ENCODE measurements around the gene B3GALT2. TPM values are rescaled to one million over a fixed set of nuclear protein-coding genes. Genes with fewer than 3 reads are reported as not detected.

B3GALT2 gene
- total RNA-seq, 1 experiment from 2014 or later = not detected

DNA sequence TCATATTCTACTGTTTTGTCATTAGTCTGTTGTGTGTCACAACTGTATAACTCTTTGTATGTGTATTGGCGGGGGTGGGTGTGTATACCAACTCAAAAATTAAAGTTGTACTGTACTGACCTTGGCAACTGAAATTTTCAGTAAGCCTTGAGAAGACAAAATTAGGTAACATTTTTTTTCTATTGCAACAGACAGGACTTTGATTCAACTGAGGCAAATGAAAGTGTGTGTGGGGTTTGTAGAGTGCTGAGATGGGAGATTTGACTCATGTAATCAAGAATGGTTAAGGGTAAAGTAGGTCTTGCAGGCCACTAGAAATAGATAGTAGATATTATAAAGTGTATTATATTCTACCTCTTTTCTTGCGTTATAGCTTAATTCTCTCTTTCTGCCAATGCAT is 14.6 kb upstream of the B3GALT2 start (continued):
- TF ChIP-seq, protein P1, sequence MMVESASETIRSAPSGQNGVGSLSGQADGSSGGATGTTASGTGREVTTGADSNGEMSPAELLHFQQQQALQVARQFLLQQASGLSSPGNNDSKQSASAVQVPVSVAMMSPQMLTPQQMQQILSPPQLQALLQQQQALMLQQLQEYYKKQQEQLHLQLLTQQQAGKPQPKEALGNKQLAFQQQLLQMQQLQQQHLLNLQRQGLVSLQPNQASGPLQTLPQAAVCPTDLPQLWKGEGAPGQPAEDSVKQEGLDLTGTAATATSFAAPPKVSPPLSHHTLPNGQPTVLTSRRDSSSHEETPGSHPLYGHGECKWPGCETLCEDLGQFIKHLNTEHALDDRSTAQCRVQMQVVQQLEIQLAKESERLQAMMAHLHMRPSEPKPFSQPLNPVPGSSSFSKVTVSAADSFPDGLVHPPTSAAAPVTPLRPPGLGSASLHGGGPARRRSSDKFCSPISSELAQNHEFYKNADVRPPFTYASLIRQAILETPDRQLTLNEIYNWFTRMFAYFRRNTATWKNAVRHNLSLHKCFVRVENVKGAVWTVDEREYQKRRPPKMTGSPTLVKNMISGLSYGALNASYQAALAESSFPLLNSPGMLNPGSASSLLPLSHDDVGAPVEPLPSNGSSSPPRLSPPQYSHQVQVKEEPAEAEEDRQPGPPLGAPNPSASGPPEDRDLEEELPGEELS (CRISPR knock-in tag; IDR thresholded peaks at IDR 0.05) = no peak

DNA sequence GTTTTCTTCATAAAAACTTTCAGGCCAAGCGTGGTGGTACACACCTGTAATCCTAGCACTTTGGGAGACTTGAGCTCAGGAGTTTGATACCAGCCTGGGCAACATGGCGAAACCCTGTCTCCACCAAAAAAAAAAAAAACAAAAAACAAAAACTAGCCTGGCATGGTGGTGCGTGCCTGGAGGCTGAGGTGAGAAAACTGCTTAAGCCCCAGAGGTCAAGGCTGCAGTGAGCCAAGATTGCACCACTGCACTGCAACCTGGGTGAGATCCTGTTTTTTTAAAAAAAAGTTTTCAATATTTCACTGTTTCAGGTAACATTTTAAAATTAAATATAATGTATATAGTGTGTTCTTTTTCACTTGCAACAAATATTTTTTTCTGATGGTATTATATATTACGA is 13.5 kb upstream of the B3GALT2 start:
- Mint-ChIP-seq H3K4me1 (no peaks in the 10 kb centered on the region), H3K36me3 (peaks cover 7% of the 10 kb centered on the region), H3K27ac (no peak overlapping the region), H3K9me3 (no peaks in the 10 kb centered on the region), H3K4me3 (no peak overlapping the region), H3K27me3 (ENCODE audit: low read depth) (no peaks in the 10 kb centered on the region)
- ChIA-PET CTCF (interaction anchor here (1.6 kb wide), 1 partner anchor 10 kb away, joined by 5 read pairs; no protein-coding TSS in a partner anchor), POLR2A (no interaction called here)
- TF ChIP-seq CBFB (CRISPR knock-in tag; IDR thresholded peaks at IDR 0.05; ENCODE audit: low read depth) = no peak
- TF ChIP-seq MXD4 (CRISPR knock-in tag; IDR thresholded peaks at IDR 0.05; ENCODE audit: borderline replicate concordance) = no peak
- TF ChIP-seq ZNF219 (CRISPR knock-in tag; IDR thresholded peaks at IDR 0.05; ENCODE audit: borderline replicate concordance) = no peak
- no peak for TF ChIP-seq ZNF317 (CRISPR knock-in tag; IDR thresholded peaks at IDR 0.05; ENCODE audit: borderline replicate concordance, low read depth)
- TF ChIP-seq, protein P2, sequence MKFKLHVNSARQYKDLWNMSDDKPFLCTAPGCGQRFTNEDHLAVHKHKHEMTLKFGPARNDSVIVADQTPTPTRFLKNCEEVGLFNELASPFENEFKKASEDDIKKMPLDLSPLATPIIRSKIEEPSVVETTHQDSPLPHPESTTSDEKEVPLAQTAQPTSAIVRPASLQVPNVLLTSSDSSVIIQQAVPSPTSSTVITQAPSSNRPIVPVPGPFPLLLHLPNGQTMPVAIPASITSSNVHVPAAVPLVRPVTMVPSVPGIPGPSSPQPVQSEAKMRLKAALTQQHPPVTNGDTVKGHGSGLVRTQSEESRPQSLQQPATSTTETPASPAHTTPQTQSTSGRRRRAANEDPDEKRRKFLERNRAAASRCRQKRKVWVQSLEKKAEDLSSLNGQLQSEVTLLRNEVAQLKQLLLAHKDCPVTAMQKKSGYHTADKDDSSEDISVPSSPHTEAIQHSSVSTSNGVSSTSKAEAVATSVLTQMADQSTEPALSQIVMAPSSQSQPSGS (CRISPR knock-in tag; IDR thresholded peaks at IDR 0.05; ENCODE audit: borderline replicate concordance, low read depth) = no peak
- no peak for ATAC-seq
- DNase-seq (ENCODE audit: low spot score) = no peak

DNA sequence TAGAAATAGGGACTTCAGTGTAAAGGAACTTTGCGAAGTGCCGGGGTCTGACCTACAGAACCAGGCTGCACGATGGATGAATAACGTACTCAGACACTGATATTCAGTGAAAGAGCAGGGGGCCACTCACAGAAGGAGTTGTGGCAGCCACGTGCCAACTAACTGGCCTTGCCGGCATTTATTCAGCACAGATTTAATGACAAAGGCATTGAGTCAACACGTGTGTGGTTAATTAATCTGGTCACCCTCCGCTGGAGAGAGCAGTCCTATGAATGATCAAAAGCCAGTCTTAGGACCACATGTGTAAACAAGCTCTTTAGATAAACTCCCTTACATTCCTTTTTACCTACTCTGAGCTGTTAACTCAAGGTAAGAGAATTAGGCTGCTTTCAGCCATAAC is 6.2 kb upstream of the B3GALT2 start:
- Mint-ChIP-seq H3K9me3 (peaks cover 24% of the 10 kb centered on the region), H3K36me3 (peaks cover 27% of the 10 kb centered on the region), H3K27me3 (ENCODE audit: low read depth) (no peaks in the 10 kb centered on the region), H3K4me3 (no peak overlapping the region), H3K27ac (no peak overlapping the region), H3K4me1 (no peaks in the 10 kb centered on the region)
- ChIA-PET CTCF (no interaction called here), POLR2A (no interaction called here)
- ATAC-seq (no peak), DNase-seq (ENCODE audit: low spot score) (no peak)
- TF ChIP-seq, protein P3, sequence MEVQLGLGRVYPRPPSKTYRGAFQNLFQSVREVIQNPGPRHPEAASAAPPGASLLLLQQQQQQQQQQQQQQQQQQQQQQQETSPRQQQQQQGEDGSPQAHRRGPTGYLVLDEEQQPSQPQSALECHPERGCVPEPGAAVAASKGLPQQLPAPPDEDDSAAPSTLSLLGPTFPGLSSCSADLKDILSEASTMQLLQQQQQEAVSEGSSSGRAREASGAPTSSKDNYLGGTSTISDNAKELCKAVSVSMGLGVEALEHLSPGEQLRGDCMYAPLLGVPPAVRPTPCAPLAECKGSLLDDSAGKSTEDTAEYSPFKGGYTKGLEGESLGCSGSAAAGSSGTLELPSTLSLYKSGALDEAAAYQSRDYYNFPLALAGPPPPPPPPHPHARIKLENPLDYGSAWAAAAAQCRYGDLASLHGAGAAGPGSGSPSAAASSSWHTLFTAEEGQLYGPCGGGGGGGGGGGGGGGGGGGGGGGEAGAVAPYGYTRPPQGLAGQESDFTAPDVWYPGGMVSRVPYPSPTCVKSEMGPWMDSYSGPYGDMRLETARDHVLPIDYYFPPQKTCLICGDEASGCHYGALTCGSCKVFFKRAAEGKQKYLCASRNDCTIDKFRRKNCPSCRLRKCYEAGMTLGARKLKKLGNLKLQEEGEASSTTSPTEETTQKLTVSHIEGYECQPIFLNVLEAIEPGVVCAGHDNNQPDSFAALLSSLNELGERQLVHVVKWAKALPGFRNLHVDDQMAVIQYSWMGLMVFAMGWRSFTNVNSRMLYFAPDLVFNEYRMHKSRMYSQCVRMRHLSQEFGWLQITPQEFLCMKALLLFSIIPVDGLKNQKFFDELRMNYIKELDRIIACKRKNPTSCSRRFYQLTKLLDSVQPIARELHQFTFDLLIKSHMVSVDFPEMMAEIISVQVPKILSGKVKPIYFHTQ (CRISPR knock-in tag; IDR thresholded peaks at IDR 0.05) = no peak
- TF ChIP-seq, protein P4, sequence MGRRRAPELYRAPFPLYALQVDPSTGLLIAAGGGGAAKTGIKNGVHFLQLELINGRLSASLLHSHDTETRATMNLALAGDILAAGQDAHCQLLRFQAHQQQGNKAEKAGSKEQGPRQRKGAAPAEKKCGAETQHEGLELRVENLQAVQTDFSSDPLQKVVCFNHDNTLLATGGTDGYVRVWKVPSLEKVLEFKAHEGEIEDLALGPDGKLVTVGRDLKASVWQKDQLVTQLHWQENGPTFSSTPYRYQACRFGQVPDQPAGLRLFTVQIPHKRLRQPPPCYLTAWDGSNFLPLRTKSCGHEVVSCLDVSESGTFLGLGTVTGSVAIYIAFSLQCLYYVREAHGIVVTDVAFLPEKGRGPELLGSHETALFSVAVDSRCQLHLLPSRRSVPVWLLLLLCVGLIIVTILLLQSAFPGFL (CRISPR knock-in tag; IDR thresholded peaks at IDR 0.05; ENCODE audit: borderline replicate concordance) = no peak
- no peak for TF ChIP-seq TP53 (CRISPR knock-in tag; IDR thresholded peaks at IDR 0.05)
- TF ChIP-seq JAZF1 (CRISPR knock-in tag; IDR thresholded peaks at IDR 0.05) = no peak
- TF ChIP-seq, protein P5, sequence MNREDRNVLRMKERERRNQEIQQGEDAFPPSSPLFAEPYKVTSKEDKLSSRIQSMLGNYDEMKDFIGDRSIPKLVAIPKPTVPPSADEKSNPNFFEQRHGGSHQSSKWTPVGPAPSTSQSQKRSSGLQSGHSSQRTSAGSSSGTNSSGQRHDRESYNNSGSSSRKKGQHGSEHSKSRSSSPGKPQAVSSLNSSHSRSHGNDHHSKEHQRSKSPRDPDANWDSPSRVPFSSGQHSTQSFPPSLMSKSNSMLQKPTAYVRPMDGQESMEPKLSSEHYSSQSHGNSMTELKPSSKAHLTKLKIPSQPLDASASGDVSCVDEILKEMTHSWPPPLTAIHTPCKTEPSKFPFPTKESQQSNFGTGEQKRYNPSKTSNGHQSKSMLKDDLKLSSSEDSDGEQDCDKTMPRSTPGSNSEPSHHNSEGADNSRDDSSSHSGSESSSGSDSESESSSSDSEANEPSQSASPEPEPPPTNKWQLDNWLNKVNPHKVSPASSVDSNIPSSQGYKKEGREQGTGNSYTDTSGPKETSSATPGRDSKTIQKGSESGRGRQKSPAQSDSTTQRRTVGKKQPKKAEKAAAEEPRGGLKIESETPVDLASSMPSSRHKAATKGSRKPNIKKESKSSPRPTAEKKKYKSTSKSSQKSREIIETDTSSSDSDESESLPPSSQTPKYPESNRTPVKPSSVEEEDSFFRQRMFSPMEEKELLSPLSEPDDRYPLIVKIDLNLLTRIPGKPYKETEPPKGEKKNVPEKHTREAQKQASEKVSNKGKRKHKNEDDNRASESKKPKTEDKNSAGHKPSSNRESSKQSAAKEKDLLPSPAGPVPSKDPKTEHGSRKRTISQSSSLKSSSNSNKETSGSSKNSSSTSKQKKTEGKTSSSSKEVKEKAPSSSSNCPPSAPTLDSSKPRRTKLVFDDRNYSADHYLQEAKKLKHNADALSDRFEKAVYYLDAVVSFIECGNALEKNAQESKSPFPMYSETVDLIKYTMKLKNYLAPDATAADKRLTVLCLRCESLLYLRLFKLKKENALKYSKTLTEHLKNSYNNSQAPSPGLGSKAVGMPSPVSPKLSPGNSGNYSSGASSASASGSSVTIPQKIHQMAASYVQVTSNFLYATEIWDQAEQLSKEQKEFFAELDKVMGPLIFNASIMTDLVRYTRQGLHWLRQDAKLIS (CRISPR knock-in tag; IDR thresholded peaks at IDR 0.05; ENCODE audit: borderline replicate concordance) = no peak
- TF ChIP-seq OVOL2 (CRISPR knock-in tag; IDR thresholded peaks at IDR 0.05; ENCODE audit: borderline replicate concordance) = no peak
- TF ChIP-seq, protein P6, sequence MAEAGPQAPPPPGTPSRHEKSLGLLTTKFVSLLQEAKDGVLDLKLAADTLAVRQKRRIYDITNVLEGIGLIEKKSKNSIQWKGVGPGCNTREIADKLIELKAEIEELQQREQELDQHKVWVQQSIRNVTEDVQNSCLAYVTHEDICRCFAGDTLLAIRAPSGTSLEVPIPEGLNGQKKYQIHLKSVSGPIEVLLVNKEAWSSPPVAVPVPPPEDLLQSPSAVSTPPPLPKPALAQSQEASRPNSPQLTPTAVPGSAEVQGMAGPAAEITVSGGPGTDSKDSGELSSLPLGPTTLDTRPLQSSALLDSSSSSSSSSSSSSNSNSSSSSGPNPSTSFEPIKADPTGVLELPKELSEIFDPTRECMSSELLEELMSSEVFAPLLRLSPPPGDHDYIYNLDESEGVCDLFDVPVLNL (CRISPR knock-in tag; IDR thresholded peaks at IDR 0.05; ENCODE audit: borderline replicate concordance, low read depth) = no peak
- TF ChIP-seq, protein P7, sequence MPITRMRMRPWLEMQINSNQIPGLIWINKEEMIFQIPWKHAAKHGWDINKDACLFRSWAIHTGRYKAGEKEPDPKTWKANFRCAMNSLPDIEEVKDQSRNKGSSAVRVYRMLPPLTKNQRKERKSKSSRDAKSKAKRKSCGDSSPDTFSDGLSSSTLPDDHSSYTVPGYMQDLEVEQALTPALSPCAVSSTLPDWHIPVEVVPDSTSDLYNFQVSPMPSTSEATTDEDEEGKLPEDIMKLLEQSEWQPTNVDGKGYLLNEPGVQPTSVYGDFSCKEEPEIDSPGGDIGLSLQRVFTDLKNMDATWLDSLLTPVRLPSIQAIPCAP (CRISPR knock-in tag; IDR thresholded peaks at IDR 0.05) = no peak
